Neuronal stem cell (in vitro differentiated cells): Measurements from ENCODE around the gene CFAP97D2.

Source experiments
- DNase-seq: peaks from one replicate; pipeline ENCODE4 v3.0.0-alpha.2; 2013; ENCODE audit warnings: low spot score
- H2AFZ ChIP-seq: one replicate; pipeline ENCODE4 v1.6.1; 2013; ENCODE audit warnings: mild to moderate bottlenecking, low read length, inconsistent platforms
- H2AK5ac ChIP-seq: 2 replicates; pipeline ENCODE4 v1.6.1; 2013; ENCODE audit warnings: low read depth, mild to moderate bottlenecking, inconsistent platforms, low read length, moderate library complexity, mixed read lengths
- H2BK120ac ChIP-seq: 2 replicates; pipeline ENCODE4 v1.6.1; 2013; ENCODE audit warnings: low read depth, mild to moderate bottlenecking, inconsistent platforms, low read length, moderate library complexity, mixed read lengths
- H2BK12ac ChIP-seq: one replicate; pipeline ENCODE4 v1.6.1; 2013; ENCODE audit warnings: low read length, inconsistent platforms
- H2BK15ac ChIP-seq: 2 replicates; pipeline ENCODE4 v1.6.1; 2013; ENCODE audit warnings: mild to moderate bottlenecking, low read length, inconsistent platforms, mixed read lengths
- H2BK5ac ChIP-seq: one replicate; pipeline ENCODE4 v1.6.1; 2013; ENCODE audit warnings: inconsistent platforms, mild to moderate bottlenecking, low read length, moderate library complexity
- H3K14ac ChIP-seq: one replicate; pipeline ENCODE4 v1.6.1; 2013; ENCODE audit warnings: low read length, inconsistent platforms
- H3K18ac ChIP-seq: 2 replicates; pipeline ENCODE4 v1.6.1; 2013; ENCODE audit warnings: low read length, inconsistent platforms
- H3K23ac ChIP-seq: 2 replicates; pipeline ENCODE4 v1.6.1; 2013; ENCODE audit warnings: low read depth, mild to moderate bottlenecking, mixed read lengths, low read length, inconsistent platforms; ENCODE audit not compliant: poor library complexity
- H3K27ac ChIP-seq: replicated peaks from 3 replicates; pipeline ENCODE4 v1.5.1; 2013; ENCODE audit warnings: low read length, inconsistent platforms
- H3K27me3 ChIP-seq, 3 experiments: 2 replicates each; pipeline ENCODE4 v1.6.1; 2013; ENCODE audit warnings: low read length in 3 of 3, mild to moderate bottlenecking in 2 of 3, inconsistent platforms in 1 of 3, low read depth in 1 of 3, mixed read lengths in 1 of 3, moderate library complexity in 1 of 3; ENCODE audit not compliant: control insufficient read depth in 3 of 3, insufficient read depth in 3 of 3
- H3K36me3 ChIP-seq, 2 donors: replicated peaks in 1 of 2; 2 replicates each; pipeline ENCODE4 v1.6.1; 2013; ENCODE audit warnings: low read length in 2 of 2; ENCODE audit not compliant: control insufficient read depth in 2 of 2, insufficient read depth in 2 of 2
- H3K4ac ChIP-seq: 2 replicates; pipeline ENCODE4 v1.6.1; 2013; ENCODE audit warnings: inconsistent platforms, mild to moderate bottlenecking, low read length, moderate library complexity
- H3K4me1 ChIP-seq, 2 donors: 1 replicate in 1 of 2; 2 replicates in 1 of 2; pipeline ENCODE4 v1.6.1; 2013; ENCODE audit warnings: low read length in 2 of 2, low read depth in 1 of 2; ENCODE audit not compliant: control insufficient read depth in 2 of 2, insufficient read depth in 1 of 2
- H3K4me2 ChIP-seq: one replicate; pipeline ENCODE4 v1.6.1; 2013; ENCODE audit warnings: mild to moderate bottlenecking, low read length, inconsistent platforms; ENCODE audit not compliant: insufficient read depth, poor library complexity, severe bottlenecking
- H3K4me3 ChIP-seq, 2 donors: 2 replicates each; pipeline ENCODE4 v1.5.1; 2013; ENCODE audit warnings: low read length in 2 of 2, mild to moderate bottlenecking in 2 of 2, inconsistent platforms in 1 of 2, moderate library complexity in 1 of 2
- H3K79me1 ChIP-seq: one replicate; pipeline ENCODE4 v1.6.1; 2013; ENCODE audit warnings: low read depth, mild to moderate bottlenecking, inconsistent platforms, low read length, moderate library complexity
- H3K9ac ChIP-seq: one replicate; pipeline ENCODE4 v1.6.1; 2013; ENCODE audit warnings: mild to moderate bottlenecking, low read depth, low read length, inconsistent platforms; ENCODE audit not compliant: poor library complexity
- H3K9me3 ChIP-seq, 2 donors: replicated peaks in 1 of 2; 2 replicates each; pipeline versions ENCODE3 to v1.6.1; 2013; ENCODE audit warnings: low read length in 2 of 2, mild to moderate bottlenecking in 2 of 2, inconsistent platforms in 1 of 2, low read depth in 1 of 2, mixed read lengths in 1 of 2, moderate library complexity in 1 of 2; ENCODE audit not compliant: control insufficient read depth in 2 of 2, insufficient read depth in 1 of 2
- H4K8ac ChIP-seq: one replicate; pipeline ENCODE4 v1.6.1; 2013; ENCODE audit warnings: low read depth, mild to moderate bottlenecking, inconsistent platforms, low read length, moderate library complexity
- H4K91ac ChIP-seq: one replicate; pipeline ENCODE4 v1.6.1; 2013; ENCODE audit warnings: low read length, low read depth, mild to moderate bottlenecking, inconsistent platforms; ENCODE audit not compliant: poor library complexity
- WGBS, 2 donors: extraction: QIAGEN DNeasy Blood & Tissue Kit; methylation state at CpG; one replicate each; pipeline ENCODE4 v1.1.7; 2013; ENCODE audit warnings: missing lambda C conversion rate in 2 of 2, mixed read lengths in 1 of 2; ENCODE audit not compliant: insufficient read length in 2 of 2, insufficient replicate concordance in 1 of 2; ENCODE audit errors: extremely low coverage in 2 of 2; 5-methylcytosine and 5-hydroxymethylcytosine counted together

CFAP97D2 gene

DNA sequence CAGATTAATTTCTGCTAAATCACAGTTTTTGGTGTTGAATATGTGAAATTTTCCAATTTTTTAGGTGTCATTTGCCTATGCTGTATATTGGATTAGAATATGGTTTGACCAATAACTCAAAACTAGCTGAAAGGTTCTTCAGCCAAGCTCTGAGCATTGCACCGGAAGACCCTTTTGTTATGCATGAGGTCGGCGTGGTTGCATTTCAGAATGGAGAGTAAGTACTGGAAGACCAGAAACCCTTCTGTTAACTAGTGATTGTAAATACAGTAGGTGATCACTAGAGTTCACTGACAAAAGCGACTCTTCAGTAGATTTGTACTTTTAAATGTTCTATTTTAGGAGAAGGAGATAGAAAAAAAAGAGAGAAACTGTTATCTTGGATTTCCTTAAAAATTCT lies 78.0 kb downstream of the CFAP97D2 start:
- H3K18ac ChIP-seq: no peak overlapping the region
- no peak overlapping the region for H3K4me2 ChIP-seq
- no peak overlapping the region for H4K91ac ChIP-seq
- no peak overlapping the region for H3K14ac ChIP-seq
- no peak overlapping the region for H2AFZ ChIP-seq
- no peaks in the 10 kb centered on the region for H3K27me3 ChIP-seq
- H3K36me3 ChIP-seq: peaks cover 22 to 100% of the 10 kb centered on the region in 2 donors
- H2BK12ac ChIP-seq: no peak overlapping the region
- H2BK15ac ChIP-seq: no peak overlapping the region
- no peaks in the 10 kb centered on the region for H3K4me1 ChIP-seq
- no peak overlapping the region for H2AK5ac ChIP-seq
- H2BK120ac ChIP-seq: no peak overlapping the region
- no peaks in the 10 kb centered on the region for H3K79me1 ChIP-seq
- no peak overlapping the region for H2BK5ac ChIP-seq
- no CpG with 5 or more reads among the region's 4 CpGs for WGBS, 2 donors
- no peak overlapping the region for H3K9ac ChIP-seq
- no peak overlapping the region for H3K4me3 ChIP-seq
- no peak overlapping the region for H3K23ac ChIP-seq
- H3K4ac ChIP-seq: no peak overlapping the region
- H4K8ac ChIP-seq: no peak overlapping the region
- no peak for DNase-seq
- no peaks in the 10 kb centered on the region for H3K9me3 ChIP-seq
- no peak overlapping the region for H3K27ac ChIP-seq

DNA sequence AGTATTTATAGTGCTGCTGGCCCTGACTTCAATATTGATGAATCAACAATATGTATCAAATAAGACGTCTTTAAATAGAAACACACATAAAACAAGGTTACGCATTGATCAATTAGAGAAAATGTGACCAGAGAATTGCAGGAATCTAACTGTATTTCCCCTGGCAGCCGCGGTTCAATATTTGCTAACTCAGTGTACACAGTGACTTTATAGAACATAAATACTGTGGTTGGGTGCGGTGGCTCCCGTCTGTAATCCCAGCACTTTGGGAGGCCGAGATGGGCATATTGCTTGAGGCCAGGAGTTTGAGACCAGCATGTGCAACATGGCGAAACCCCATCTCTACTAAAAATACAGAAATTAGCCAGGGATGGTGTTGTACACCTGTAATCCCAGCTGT lies 79.5 kb downstream of the CFAP97D2 start:
- no peak overlapping the region for H3K14ac ChIP-seq
- no CpG with 5 or more reads among the region's 8 CpGs for WGBS, 2 donors
- no peak overlapping the region for H4K91ac ChIP-seq

GRCh38 chr13:114259374-114259773 lies 80.3 kb downstream of the CFAP97D2 start:
- Histone ChIP-seq H3K9ac (no peak overlapping the region), H4K91ac (no peak overlapping the region), H3K79me1 (no peaks in the 10 kb centered on the region), H2BK12ac (no peak overlapping the region), H3K4me2 (no peak overlapping the region), H3K23ac (no peak overlapping the region), H2BK120ac (no peak overlapping the region), H3K9me3 (no peaks in the 10 kb centered on the region), H3K4me1 (no peaks in the 10 kb centered on the region), H3K27ac (no peak overlapping the region), H3K4ac (no peak overlapping the region), H3K18ac (no peak overlapping the region), H3K36me3 (peaks cover 31 to 100% of the 10 kb centered on the region in 2 donors), H3K14ac (no peak overlapping the region), H2AK5ac (no peak overlapping the region), H3K4me3 (no peak overlapping the region), H2BK15ac (no peak overlapping the region), H4K8ac (no peak overlapping the region), H2BK5ac (no peak overlapping the region), H3K27me3 (no peaks in the 10 kb centered on the region), H2AFZ (no peak overlapping the region)
- WGBS, 2 donors: no CpG with 5 or more reads among the region's 7 CpGs
- DNase-seq: no peak

More for the DNA sequence above, 79.5 kb downstream of the CFAP97D2 start:
- Histone ChIP-seq H2AFZ (no peak overlapping the region), H3K4me2 (no peak overlapping the region), H3K27ac (no peak overlapping the region), H4K8ac (no peak overlapping the region), H2AK5ac (no peak overlapping the region), H2BK12ac (no peak overlapping the region), H3K27me3 (no peaks in the 10 kb centered on the region), H2BK5ac (no peak overlapping the region), H3K9ac (no peak overlapping the region), H3K79me1 (no peaks in the 10 kb centered on the region), H3K4me1 (no peaks in the 10 kb centered on the region), H3K4ac (no peak overlapping the region), H3K9me3 (no peaks in the 10 kb centered on the region), H3K36me3 (peaks cover 29 to 100% of the 10 kb centered on the region in 2 donors), H2BK15ac (no peak overlapping the region), H3K4me3 (no peak overlapping the region), H2BK120ac (no peak overlapping the region), H3K23ac (no peak overlapping the region), H3K18ac (no peak overlapping the region)
- DNase-seq: no peak

DNA sequence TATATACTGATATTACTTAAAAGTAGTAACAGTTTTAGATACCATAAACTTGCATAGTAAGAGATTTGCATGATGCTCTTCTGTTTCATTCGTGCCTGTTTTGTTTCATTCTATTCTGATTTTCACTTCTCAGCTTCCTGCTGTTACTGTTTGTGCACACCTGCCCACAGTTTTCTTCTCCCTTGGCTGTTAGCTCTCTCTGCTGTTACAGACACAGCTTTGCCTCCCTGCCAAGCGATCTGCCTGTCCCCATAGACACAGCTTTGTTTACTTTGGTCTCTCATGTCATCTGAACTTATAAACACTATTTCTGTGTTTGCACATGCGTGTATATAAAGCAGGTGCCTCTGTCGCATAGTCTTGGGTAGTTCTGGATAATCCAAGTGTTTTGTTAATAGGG lies 80.9 kb downstream of the CFAP97D2 start:
- Histone ChIP-seq H3K36me3 (peaks cover 32 to 100% of the 10 kb centered on the region in 2 donors), H2BK15ac (no peak overlapping the region)
- no peak for DNase-seq

More for the DNA sequence above, 80.9 kb downstream of the CFAP97D2 start:
- Histone ChIP-seq H2BK120ac (no peak overlapping the region), H4K91ac (no peak overlapping the region), H3K9ac (no peak overlapping the region), H3K27me3 (no peaks in the 10 kb centered on the region), H3K27ac (no peak overlapping the region), H2AK5ac (no peak overlapping the region), H3K79me1 (no peaks in the 10 kb centered on the region), H2BK12ac (no peak overlapping the region), H3K9me3 (no peaks in the 10 kb centered on the region), H2BK5ac (no peak overlapping the region), H3K4me1 (no peaks in the 10 kb centered on the region), H3K4me2 (no peak overlapping the region), H3K4me3 (no peak overlapping the region), H3K4ac (no peak overlapping the region), H3K14ac (no peak overlapping the region), H3K18ac (no peak overlapping the region), H2AFZ (no peak overlapping the region), H4K8ac (no peak overlapping the region), H3K23ac (no peak overlapping the region)
- no CpG with 5 or more reads among the region's 4 CpGs for whole genome bisulfite sequencing, 2 donors
